HEK293 (cell line): ENCODE measurements around the gene HBG2.

Experiments
- CTCF ChIA-PET: fragments of 350-600 bp; formaldehyde crosslinking; extraction: SDS; loops from one replicate; lab custom pipeline; 2021; ENCODE audit warnings: antibody characterized with exemption; lab: Yijun Ruan, JAX
- POLR2A ChIA-PET: fragments of 300-600 bp; formaldehyde crosslinking; extraction: SDS; loops from one replicate; lab custom pipeline; 2020; ENCODE audit warnings: antibody characterized with exemption, inconsistent platforms; lab: Yijun Ruan, JAX
- H3K27ac ChIP-seq: fragments of 200-500 bp; sonication (Bioruptor generic); 2 replicates; pipeline ENCODE4 v1.5.1; 2014; ENCODE audit warnings: low read depth, low read length, control low read depth, inconsistent platforms; ENCODE audit errors: extremely low read depth
- H3K36me3 ChIP-seq, 2 experiments: fragments of 200-500 bp in 1 of 2; sonication (Bioruptor generic) in 1 of 2; 1 replicate in 1 of 2; 2 replicates in 1 of 2; pipeline ENCODE4 v1.5.1; 2014 to 2017; ENCODE audit warnings: inconsistent platforms in 2 of 2, low read length in 2 of 2; ENCODE audit not compliant: control insufficient read depth in 2 of 2, insufficient read depth in 1 of 2
- H3K4me1 ChIP-seq: fragments of 200-500 bp; sonication (Bioruptor generic); 2 replicates; pipeline ENCODE4 v1.5.1; 2014; ENCODE audit warnings: mild to moderate bottlenecking, low read length, inconsistent platforms; ENCODE audit not compliant: control insufficient read depth, insufficient read depth
- H3K4me3 ChIP-seq: 2 replicates; pipeline ENCODE4 v1.5.1; 2011; ENCODE audit warnings: low read depth, mild to moderate bottlenecking, control low read depth, low read length, moderate library complexity
- H3K9me3 ChIP-seq: fragments of 200-500 bp; sonication (Bioruptor generic); 2 replicates; pipeline ENCODE4 v1.5.1; 2014; ENCODE audit warnings: low read depth, low read length, inconsistent platforms; ENCODE audit not compliant: control insufficient read depth, insufficient read depth
- GLIS1 ChIP-seq: fragments of 450-650 bp; formaldehyde crosslinking; IDR thresholded peaks from 2 replicates; pipeline ENCODE4 v1.5.1; 2016; ENCODE audit warnings: missing biosample characterization, missing genetic modification characterization
- MYNN ChIP-seq: fragments of 450-650 bp; formaldehyde crosslinking; IDR thresholded peaks from 2 replicates; pipeline ENCODE4 v1.5.1; 2016; ENCODE audit warnings: missing biosample characterization, missing genetic modification characterization, borderline replicate concordance
- PATZ1 ChIP-seq: fragments of 450-650 bp; formaldehyde crosslinking; IDR thresholded peaks from 2 replicates; pipeline ENCODE4 v1.5.1; 2016; ENCODE audit warnings: missing biosample characterization, missing genetic modification characterization
- WT1 ChIP-seq: fragments of 450-650 bp; formaldehyde crosslinking; IDR thresholded peaks from 2 replicates; pipeline ENCODE4 v1.5.1; 2016; ENCODE audit warnings: missing biosample characterization, missing genetic modification characterization
- ZBTB1 ChIP-seq: fragments of 450-650 bp; formaldehyde crosslinking; IDR thresholded peaks from 2 replicates; pipeline ENCODE4 v1.5.1; 2016; ENCODE audit warnings: missing biosample characterization, missing genetic modification characterization
- ZNF175 ChIP-seq: fragments of 450-650 bp; formaldehyde crosslinking; IDR thresholded peaks from 2 replicates; pipeline ENCODE4 v1.5.1; 2016; ENCODE audit warnings: missing biosample characterization, missing genetic modification characterization
- ZNF19 ChIP-seq: fragments of 450-650 bp; formaldehyde crosslinking; IDR thresholded peaks from 2 replicates; pipeline ENCODE4; 2016; ENCODE audit warnings: missing biosample characterization, missing genetic modification characterization, low read depth
- ZNF2 ChIP-seq: fragments of 450-650 bp; formaldehyde crosslinking; IDR thresholded peaks from 2 replicates; pipeline ENCODE4 v1.5.1; 2016; ENCODE audit warnings: missing biosample characterization, missing genetic modification characterization
- ZNF404 ChIP-seq: fragments of 450-650 bp; formaldehyde crosslinking; IDR thresholded peaks from 2 replicates; pipeline ENCODE4 v1.5.1; 2017; ENCODE audit warnings: missing biosample characterization, missing genetic modification characterization
- ZNF571 ChIP-seq: fragments of 450-650 bp; formaldehyde crosslinking; IDR thresholded peaks from 2 replicates; pipeline ENCODE4 v1.5.0; 2017; ENCODE audit warnings: missing biosample characterization, missing genetic modification characterization
- ZNF596 ChIP-seq: fragments of 450-650 bp; IDR thresholded peaks from 2 replicates; pipeline ENCODE4 v1.5.0; 2018; ENCODE audit warnings: missing biosample characterization, mild to moderate bottlenecking, missing genetic modification characterization, moderate library complexity
- ZNF707 ChIP-seq: fragments of 450-650 bp; formaldehyde crosslinking; IDR thresholded peaks from 2 replicates; pipeline ENCODE4 v1.5.1; 2016; ENCODE audit warnings: missing biosample characterization, missing genetic modification characterization
- ZNF837 ChIP-seq: fragments of 450-650 bp; formaldehyde crosslinking; IDR thresholded peaks from 2 replicates; pipeline ENCODE4 v1.5.1; 2016; ENCODE audit warnings: missing biosample characterization, missing genetic modification characterization
- ZSCAN4 ChIP-seq: fragments of 450-650 bp; formaldehyde crosslinking; IDR thresholded peaks from 2 replicates; pipeline ENCODE4 v1.5.1; 2017; ENCODE audit warnings: missing biosample characterization, missing genetic modification characterization
- TF ChIP-seq, protein P1 (sequence below): fragments of 450-650 bp; formaldehyde crosslinking; IDR thresholded peaks from 2 replicates; pipeline ENCODE4 v1.5.1; 2017; ENCODE audit warnings: missing biosample characterization, missing genetic modification characterization
- TF ChIP-seq, protein P2 (sequence below): fragments of 450-650 bp; formaldehyde crosslinking; IDR thresholded peaks from 2 replicates; pipeline ENCODE4 v1.5.1; 2016; ENCODE audit warnings: missing biosample characterization, missing genetic modification characterization
- TF ChIP-seq, protein P3 (sequence below): IDR thresholded peaks from 2 replicates; pipeline ENCODE4 v1.6.1; 2011; ENCODE audit warnings: mild to moderate bottlenecking, low read depth, low read length, borderline replicate concordance
- TF ChIP-seq, protein P4 (sequence below): fragments of 450-650 bp; formaldehyde crosslinking; IDR thresholded peaks from 2 replicates; pipeline ENCODE4 v1.5.1; 2016; ENCODE audit warnings: missing biosample characterization, missing genetic modification characterization
- TF ChIP-seq, protein P5 (sequence below): fragments of 450-650 bp; formaldehyde crosslinking; IDR thresholded peaks from 2 replicates; pipeline ENCODE4 v1.5.1; 2016; ENCODE audit warnings: missing biosample characterization, missing genetic modification characterization

The HBG2 gene

DNA sequence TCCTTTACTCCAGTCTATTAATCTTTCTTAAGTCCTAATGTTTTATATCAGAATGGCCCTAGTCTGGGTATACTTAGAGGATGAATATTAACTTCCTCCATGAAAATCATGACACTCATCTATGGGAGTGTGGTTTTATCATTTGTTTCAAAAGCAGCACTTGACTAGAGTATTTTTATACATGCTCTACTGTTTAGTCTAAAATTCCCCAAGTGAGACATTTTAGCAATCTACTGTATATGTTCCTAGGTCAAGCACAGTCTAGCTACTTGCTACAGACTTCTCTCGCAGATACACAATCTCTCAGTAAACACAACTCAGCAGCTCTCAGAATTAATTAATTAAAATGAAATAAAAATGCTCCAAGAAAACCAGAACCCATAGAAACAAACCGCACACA, 24.8 kb downstream of the HBG2 start (continued):
- TF ChIP-seq, protein P1, sequence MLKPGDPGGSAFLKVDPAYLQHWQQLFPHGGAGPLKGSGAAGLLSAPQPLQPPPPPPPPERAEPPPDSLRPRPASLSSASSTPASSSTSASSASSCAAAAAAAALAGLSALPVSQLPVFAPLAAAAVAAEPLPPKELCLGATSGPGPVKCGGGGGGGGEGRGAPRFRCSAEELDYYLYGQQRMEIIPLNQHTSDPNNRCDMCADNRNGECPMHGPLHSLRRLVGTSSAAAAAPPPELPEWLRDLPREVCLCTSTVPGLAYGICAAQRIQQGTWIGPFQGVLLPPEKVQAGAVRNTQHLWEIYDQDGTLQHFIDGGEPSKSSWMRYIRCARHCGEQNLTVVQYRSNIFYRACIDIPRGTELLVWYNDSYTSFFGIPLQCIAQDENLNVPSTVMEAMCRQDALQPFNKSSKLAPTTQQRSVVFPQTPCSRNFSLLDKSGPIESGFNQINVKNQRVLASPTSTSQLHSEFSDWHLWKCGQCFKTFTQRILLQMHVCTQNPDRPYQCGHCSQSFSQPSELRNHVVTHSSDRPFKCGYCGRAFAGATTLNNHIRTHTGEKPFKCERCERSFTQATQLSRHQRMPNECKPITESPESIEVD, result no peak
- TF ChIP-seq, protein P2, sequence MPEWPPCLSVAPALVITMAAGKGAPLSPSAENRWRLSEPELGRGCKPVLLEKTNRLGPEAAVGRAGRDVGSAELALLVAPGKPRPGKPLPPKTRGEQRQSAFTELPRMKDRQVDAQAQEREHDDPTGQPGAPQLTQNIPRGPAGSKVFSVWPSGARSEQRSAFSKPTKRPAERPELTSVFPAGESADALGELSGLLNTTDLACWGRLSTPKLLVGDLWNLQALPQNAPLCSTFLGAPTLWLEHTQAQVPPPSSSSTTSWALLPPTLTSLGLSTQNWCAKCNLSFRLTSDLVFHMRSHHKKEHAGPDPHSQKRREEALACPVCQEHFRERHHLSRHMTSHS (tag by site-specific recombination), result no peak
- TF ChIP-seq WT1 (tag by site-specific recombination) (no peak), ZNF19 (no peak), ZNF571 (tag by site-specific recombination) (no peak), MYNN (tag by site-specific recombination) (no peak), ZNF404 (no peak), PATZ1 (tag by site-specific recombination) (no peak), ZNF707 (tag by site-specific recombination) (no peak)
- TF ChIP-seq, protein P3, sequence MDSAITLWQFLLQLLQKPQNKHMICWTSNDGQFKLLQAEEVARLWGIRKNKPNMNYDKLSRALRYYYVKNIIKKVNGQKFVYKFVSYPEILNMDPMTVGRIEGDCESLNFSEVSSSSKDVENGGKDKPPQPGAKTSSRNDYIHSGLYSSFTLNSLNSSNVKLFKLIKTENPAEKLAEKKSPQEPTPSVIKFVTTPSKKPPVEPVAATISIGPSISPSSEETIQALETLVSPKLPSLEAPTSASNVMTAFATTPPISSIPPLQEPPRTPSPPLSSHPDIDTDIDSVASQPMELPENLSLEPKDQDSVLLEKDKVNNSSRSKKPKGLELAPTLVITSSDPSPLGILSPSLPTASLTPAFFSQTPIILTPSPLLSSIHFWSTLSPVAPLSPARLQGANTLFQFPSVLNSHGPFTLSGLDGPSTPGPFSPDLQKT, result no peak

GRCh38 chr11:5229356-5229755, 25.2 kb downstream of the HBG2 start:
- H3K27ac ChIP-seq, result no peak overlapping the region
- no peak for TF ChIP-seq GLIS1 (tag by site-specific recombination)
- TF ChIP-seq ZBTB1 (tag by site-specific recombination), result no peak
- no peak for TF ChIP-seq ZNF571 (tag by site-specific recombination)
- TF ChIP-seq, protein P4, sequence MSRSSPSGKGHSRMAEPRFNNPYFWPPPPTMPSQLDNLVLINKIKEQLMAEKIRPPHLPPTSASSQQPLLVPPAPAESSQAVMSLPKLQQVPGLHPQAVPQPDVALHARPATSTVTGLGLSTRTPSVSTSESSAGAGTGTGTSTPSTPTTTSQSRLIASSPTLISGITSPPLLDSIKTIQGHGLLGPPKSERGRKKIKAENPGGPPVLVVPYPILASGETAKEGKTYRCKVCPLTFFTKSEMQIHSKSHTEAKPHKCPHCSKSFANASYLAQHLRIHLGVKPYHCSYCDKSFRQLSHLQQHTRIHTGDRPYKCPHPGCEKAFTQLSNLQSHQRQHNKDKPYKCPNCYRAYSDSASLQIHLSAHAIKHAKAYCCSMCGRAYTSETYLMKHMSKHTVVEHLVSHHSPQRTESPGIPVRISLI, result no peak
- TF ChIP-seq ZNF19, result no peak
- no peak for TF ChIP-seq ZNF596 (tag by site-specific recombination)
- TF ChIP-seq, protein P5, sequence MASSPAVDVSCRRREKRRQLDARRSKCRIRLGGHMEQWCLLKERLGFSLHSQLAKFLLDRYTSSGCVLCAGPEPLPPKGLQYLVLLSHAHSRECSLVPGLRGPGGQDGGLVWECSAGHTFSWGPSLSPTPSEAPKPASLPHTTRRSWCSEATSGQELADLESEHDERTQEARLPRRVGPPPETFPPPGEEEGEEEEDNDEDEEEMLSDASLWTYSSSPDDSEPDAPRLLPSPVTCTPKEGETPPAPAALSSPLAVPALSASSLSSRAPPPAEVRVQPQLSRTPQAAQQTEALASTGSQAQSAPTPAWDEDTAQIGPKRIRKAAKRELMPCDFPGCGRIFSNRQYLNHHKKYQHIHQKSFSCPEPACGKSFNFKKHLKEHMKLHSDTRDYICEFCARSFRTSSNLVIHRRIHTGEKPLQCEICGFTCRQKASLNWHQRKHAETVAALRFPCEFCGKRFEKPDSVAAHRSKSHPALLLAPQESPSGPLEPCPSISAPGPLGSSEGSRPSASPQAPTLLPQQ (tag by site-specific recombination), result no peak
- no peak for TF ChIP-seq ZNF2 (tag by site-specific recombination)
- no peak for TF ChIP-seq ZNF837 (tag by site-specific recombination)
- TF ChIP-seq ZSCAN4 (tag by site-specific recombination), result no peak
- TF ChIP-seq ZNF175, result no peak
- no peak overlapping the region for H3K4me3 ChIP-seq
- ChIA-PET CTCF (interaction anchor here (0.5 kb wide), 1 partner anchor 183 kb away, joined by 3 read pairs; no protein-coding TSS in a partner anchor), POLR2A (no interaction called here)
- H3K36me3 ChIP-seq, result no peaks in the 10 kb centered on the region
- H3K9me3 ChIP-seq, result no peaks in the 10 kb centered on the region
- H3K4me1 ChIP-seq, result no peaks in the 10 kb centered on the region
